HG03342 (cell line): ENCODE results near the gene GPD1.
A peak's percentile ranks its signal among the peaks of the same experiment; 100 is the strongest.

Source experiments
- ATAC-seq: cut with Tn5 transposase; IDR thresholded peaks from one replicate; pipeline ENCODE4 v1.9.1; 2021; ENCODE audit warnings: mild to moderate bottlenecking, moderate library complexity; ENCODE audit not compliant: unreplicated experiment

Gene GPD1

DNA sequence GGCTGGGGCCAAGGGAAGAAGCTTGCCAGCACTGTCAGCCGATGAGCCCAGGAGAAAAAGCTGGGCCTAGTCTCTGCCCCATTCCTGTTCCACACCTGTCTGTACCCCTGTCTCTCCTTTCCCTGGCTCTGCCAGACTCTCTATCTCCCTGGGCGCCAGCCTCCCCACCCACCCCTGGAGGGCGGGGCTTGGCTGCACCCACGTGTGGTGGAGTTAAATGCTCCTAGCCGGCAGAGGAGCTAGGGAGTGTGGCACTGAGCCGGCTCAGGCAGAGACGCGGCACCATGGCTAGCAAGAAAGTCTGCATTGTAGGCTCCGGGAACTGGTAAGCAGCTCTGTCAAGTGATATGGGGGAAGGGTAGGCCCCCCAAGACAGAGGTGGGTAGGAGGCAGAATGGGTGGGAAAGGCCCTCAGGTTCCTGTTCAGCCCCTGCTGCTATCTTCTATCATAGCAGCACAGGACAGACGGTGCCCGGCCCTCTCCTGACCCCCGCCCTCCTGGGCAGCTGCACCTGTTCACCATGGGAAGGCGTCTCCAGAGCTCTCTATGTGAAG lies at the start of gene GPD1:
GPD1 (plus strand) TSS at position 242 of the 555 bp plus-strand sequence; CDS start at position 285, 43 bp downstream.
- no peak for ATAC-seq

DNA sequence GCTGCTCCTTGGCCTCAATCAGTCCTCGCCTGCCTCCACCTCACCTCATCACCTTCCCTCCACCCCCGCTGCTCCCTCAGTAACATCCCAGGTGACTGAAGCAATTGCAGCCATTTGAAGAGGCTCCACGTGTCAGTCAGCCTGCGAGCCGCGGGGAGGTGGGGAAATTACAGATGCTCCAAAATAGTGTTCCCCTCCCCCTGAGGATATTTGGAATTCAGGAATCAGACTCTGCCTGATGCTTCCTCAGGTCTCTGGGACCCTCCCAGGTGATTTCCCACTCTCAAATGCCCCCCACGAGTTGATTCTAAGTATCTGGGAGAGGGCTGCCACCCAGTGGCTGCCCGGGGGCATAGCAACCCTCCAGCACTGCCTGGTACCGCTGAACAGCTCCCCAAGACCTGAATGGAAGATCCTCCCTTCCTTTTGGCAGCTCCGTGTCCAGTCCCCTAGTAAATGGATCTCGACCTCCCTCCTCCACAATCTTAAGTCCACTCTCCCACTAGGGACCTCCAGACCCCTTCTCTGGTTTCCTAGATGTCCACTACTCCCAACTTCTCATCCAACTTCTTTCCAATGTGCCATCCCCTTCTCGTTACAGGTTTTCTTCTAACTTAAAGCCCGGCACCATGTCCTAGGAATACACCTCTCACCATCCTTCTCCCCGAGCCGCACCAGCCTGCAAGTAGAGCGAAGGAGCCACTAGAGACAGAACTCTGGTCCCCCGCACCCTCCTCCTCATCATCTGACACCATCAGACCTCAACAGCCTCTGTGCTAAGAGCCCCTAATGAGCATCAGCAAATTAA lies 47.8 kb upstream of the GPD1 start:
- peak; percentile 54 for ATAC-seq

DNA sequence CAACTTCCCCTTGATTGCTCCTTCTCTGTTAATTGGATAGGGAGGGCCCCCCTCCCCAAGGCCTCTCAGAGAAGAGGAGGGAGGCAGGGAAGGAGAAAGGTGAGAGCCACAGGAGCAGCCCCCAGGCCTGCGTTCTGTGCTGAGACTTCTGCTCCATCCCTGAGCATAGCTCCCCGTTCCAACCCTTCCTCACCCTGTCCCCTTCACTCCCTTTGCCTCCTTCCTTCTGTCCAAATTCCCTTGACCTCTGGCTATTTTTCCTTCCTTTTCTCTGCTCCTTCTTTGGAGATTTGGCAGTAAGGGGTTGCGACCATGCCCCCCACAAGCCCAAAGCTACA lies 47.2 kb upstream of the GPD1 start:
- ATAC-seq: no peak

DNA sequence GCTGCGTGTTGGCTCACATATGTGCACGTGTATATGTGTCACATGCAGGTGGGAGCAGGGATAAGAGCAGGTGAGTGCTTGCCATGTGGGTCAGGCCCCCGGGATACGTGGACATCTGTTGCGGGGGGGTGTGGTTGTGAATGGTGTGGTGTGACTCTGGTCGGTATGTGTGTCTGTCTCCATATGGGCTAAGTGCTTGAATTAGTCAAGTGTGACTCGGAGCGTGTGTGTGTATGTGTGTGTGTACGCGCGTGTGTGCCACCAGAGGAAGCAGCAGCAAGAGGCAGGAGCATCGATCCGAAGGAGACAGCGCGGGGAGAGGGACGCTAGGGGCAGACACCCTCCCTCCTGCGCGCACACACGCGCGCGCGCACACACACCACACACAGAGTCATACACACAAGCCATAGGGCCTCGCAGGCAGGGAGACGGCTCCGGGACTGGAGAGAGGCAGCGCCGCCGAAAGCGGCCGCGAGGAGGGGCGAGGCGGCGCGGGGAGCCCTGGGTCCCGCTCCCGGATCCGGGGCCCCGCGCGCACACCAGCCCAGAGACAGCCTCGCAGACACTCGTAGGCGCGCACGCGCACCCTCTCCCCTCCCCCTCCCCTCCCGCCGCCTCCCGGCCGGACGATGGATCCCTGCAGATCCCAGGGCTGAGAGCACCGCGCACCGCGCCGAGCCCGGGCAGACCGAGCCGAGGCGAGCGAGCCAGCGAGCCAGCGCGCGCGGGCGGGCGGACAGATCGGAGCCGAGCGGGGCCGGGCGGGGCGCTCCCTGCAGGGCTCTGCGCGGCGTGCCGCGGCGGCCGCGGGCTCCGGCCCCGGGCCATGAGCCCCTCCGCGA lies 46.6 kb upstream of the GPD1 start, which contains the start of gene ASIC1:
ASIC1 (plus strand) TSS at position 597 of the 842 bp plus-strand sequence. CDS start 1,171 bp downstream, outside the sequence.
- no peak for ATAC-seq

DNA sequence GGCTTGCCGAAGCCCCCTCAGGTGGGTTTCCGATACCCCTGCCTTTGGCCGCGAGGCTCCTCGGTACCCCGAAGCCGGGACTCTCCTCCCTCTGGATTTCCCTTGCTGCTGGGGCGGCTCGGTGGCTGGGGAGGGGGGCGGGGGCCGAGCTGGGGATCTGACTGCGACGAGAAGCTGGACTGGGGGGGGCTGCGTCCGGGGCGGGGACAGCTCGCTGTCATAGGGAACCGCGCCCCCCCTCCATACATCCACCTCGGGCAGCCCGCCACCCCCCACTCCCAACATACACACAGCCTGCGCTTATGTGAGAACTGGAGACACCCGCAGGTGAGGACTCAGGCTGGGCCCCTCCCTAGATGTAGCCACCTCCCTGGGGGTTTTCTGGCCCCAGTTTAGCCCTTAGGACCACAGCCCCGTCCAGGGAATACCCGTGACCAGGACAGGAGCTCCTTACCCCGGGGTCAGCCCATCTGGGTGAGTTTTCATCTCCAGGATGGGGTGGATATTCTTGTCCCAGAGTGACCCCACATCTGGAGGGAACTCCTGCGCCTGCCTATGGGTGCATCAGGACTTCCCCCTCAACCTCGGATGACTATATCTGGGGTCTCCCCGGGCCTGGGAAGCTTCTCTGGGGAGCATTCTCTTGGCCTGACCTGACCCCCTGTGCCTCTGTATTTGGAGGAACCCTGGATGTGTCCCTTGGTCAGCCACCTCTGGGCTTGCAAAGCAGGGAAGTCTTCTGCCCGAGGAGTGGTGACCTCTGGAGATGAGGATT lies 45.7 kb upstream of the GPD1 start:
- ATAC-seq: no peak

DNA sequence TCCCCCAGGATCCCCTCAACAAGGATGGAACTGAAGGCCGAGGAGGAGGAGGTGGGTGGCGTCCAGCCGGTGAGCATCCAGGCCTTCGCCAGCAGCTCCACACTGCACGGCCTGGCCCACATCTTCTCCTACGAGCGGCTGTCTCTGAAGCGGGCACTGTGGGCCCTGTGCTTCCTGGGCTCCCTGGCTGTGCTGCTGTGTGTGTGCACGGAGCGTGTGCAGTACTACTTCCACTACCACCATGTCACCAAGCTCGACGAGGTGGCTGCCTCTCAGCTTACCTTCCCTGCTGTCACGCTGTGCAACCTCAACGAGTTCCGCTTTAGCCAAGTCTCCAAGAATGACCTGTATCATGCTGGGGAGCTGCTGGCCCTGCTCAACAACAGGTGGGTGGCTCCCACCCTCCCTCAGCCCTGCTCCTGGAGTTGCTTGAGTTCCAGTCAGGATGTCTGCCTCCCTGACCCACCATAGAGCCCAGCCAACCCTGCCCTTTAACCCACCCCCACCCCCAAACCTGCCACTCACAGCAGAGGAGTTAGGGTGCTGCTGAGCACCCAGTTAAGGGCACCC lies 45.0 kb upstream of the GPD1 start:
- ATAC-seq: no peak

DNA sequence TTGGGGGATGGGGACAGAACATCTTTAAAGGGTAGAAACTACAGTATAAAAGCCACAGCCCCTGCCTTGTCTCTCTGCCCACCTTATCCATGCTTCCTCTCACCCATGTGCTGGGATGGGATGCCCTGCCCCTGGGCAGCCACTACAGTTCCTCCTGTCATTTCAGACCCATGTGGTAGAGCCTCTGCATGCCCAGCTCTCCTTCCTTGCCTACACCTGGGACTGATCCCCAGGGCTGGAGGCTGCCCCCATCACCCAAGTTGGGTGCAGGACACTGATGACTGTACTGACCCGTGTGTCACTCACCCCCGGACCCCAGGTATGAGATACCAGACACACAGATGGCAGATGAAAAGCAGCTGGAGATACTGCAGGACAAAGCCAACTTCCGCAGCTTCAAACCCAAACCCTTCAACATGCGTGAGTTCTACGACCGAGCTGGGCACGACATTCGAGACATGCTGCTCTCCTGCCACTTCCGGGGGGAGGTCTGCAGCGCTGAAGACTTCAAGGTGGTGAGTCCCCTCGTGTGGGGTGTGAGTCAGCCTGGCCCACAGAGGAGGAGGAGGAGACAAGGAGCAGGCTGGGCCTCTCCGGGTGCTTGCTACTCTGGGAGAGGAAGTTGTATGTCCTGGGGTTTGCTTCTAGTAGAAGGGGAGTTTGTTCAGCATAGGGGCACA lies 44.2 kb upstream of the GPD1 start:
- ATAC-seq: no peak

DNA sequence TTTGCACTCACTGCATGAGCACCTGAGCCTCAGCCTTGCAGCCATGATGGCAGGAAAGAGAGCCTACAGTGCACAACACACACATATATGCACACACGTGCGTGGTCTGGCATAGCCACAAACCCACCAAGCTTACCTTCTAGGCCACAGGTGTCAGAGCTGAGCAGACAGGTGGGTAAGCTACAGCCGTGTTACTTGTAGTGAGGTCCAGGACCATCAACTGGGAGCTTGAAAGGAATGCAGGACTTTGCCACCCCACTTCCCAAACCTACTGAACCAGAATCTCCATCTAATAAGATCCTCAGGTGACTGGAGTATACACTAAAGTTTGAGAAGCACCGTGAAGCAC lies 43.7 kb upstream of the GPD1 start:
- ATAC-seq: no peak

DNA sequence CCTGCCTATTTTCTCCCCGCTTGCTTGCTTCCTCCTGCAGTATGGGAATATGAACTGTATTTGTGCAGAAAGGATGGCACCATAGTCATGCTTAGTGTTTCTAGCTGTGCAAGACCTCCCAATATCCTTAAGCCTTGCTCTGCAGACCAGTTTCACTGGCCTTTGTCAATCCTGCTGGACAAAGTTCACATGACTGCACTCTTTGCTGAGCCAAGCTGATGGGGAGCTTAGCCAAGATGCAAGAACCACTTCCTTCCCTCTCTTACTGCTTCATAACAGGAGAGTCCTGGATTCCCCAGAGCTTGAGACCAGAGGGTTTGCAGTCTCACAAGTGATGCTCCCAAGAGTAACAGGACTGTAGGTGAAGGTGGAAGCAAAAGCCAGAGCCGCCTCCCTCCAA lies 42.6 kb upstream of the GPD1 start:
- no peak for ATAC-seq

DNA sequence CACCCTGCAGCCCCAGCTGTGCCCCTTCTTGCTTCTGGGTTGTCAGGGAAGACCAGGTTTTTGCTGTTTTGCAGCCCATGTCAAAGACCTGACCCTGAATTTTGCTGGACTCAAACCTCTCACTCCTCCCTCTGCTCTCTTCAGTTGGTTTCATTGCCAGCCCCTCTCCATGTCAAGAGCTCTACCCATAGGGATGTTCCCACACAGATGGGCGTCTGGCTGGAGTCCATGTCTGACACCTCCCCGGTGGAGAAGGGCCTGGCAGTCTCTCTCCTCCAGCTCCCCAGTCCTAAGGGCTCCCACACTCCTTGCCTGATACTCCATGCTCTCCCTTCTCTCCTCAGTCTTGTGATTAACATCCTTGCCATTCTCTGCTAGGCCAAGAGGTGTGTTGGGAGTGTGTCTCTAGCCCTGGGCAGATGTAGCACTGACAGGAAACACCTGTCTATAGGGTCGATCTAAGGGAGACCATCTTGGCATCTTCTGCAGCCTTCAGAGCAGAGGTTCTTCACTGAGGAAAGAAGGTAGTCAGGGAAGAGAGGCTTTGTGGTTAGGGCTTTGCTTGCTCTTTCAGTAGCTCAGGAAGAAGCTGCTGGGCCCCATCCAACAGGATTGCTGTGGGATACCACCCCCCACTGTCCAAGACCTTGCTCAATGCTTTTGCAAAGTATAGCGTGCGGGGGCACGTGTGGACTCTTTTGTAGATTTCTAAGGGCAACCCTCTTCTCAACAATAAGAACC lies 41.7 kb upstream of the GPD1 start:
- no peak for ATAC-seq

DNA sequence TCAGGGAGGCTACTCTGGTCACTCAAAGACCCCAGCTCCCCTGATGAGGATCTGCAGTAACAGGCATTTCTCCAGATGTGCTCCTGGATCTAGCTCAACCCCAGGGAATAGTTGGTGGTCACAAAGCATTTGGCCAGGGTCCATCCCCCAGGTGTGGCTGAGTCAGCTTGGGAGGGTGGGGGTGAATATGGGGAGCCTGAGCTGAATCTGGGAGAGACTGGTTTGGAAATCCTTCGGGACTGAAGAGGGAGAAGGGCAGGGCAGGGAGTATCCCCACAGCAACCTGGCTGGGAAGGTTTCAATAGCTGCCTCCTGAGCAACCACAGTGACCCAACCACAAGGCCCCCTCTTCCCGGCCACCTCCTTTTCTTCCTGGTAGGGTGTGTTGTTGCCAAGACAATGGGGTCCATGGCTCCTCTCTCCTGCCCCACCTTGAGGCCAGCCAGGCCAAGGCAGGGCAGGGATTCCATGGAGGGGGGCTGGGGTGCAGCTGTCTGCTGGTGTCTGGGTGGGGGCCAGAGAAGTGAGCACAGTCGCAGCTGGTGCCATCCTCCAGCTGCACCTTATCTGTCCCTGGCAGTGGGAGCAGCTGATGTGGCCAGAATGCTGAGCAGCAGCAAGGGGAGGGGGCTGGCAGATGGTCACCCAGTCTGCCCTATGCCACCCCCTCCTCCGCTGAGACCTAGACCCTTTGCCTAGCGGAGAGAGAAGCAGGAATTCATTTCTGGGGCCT lies 40.9 kb upstream of the GPD1 start:
- no peak for ATAC-seq

DNA sequence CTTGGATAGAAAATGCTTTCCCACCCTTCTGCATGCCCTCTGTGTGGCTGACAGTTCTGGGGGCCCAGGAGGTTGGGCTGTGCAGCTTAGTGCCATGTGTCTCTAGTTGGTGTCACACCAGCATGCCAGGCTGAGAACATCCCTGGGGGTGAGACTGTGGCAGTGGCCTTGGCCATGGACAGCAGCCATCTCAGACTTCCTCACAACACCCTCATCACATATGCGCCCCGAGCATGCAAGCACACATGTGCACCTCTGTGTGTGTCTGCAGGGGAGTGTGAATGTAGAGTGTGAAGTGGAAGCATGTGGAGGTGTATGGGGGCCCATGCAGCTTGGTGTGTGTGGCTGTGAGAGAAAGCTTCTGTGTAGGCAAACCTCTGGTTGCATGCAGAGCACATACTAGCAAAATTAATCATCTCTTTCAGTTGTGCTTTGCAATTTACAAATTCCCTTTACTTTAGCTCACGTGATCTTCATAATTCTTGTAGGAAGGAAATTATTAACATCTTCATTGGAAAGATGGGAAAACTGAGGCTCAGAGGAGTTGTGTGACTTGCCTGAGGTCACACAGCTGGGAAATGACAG lies 38.0 kb upstream of the GPD1 start:
- no peak for ATAC-seq

DNA sequence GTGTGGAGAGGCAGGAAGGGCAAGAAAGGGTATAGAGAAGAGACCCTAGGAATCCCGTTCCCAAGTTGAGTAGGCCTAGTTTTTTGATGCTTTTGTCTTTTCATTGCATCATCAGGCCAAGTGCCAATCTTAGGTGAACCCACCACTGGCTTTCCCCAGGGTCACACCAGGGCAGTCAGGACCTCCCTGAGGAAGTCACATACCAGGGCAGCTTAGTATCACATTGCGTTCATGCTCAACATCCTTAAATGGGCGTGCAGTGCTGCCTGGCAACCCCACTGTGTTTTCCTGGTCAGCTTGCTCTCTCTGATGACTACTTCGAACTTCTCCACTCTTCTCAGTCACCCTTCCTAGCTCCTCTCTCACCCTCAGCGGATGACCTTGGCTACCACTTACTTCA lies 37.4 kb upstream of the GPD1 start:
- no peak for ATAC-seq

DNA sequence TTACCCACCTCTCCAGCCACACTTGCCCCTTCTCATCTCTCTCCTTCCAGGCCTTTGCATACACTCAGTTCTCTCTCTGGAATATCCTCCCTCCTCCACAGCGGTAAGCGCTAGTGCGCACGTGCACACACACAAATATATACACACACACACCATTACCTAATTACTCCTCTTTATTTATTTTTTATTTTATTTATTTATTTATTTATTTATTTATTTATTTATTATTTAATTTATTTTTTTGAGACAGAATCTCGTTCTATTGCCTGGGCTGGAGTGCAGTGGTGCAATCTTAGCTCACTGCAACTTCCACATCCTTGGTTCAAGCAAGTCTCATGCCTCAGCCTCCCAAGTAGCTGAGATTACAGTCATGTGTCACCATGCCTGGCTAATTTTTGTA lies 34.7 kb upstream of the GPD1 start:
- ATAC-seq: no peak

DNA sequence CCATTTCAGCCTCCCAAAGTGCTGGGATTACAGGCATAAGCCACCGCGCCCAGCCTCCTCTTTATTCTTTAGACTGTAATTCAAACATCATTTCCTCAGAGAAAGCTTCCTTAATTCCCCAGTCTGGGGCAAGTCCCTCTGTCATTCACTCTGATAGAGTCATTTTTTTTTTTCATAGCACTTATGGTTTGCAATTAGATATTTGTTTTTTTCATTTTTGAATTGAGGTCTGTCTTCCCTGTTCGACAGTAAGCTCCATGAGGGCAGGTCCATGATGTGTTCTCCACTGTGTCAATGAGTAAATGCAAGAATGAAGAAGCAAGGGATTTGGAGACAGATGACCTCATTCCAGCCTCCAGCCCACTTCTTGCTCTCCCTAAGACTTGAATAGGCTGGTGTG lies 34.3 kb upstream of the GPD1 start:
- ATAC-seq: no peak

DNA sequence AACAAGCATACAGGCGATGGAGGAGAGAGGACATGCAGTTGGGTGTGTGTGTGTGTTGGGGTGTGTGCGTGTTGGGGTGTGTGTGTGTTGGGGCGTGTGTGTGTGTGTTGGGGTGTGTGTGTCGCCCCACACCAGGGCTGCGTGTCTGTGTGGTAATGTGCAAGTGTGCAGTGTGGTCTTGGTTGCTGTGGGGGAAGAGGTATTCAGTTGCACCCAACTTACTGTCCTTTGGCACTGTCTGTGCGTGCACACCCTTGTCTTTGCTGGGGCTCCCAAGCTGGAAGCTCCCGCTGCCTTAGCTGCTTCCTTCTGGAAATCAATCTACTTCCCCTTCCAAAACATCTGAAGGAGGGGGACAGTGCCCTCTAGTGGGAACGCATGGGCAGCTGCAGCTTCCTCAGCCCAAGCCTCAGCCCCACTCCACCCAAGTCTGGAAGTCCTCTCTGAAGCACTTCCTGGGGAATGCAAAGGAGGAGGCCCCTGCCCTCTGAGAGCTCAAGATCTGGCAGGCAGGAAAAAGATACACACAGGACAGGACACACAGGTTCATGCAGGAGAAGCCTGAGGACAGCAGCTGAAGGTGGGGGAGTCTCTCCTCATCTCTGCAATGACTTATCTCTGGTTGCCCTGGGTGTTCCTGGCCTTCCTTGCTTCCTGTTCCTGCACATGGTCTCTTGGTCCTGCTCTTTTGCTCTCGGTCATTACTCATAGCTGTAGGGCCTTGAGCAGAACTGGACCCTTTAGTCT lies 33.3 kb upstream of the GPD1 start:
- no peak for ATAC-seq

DNA sequence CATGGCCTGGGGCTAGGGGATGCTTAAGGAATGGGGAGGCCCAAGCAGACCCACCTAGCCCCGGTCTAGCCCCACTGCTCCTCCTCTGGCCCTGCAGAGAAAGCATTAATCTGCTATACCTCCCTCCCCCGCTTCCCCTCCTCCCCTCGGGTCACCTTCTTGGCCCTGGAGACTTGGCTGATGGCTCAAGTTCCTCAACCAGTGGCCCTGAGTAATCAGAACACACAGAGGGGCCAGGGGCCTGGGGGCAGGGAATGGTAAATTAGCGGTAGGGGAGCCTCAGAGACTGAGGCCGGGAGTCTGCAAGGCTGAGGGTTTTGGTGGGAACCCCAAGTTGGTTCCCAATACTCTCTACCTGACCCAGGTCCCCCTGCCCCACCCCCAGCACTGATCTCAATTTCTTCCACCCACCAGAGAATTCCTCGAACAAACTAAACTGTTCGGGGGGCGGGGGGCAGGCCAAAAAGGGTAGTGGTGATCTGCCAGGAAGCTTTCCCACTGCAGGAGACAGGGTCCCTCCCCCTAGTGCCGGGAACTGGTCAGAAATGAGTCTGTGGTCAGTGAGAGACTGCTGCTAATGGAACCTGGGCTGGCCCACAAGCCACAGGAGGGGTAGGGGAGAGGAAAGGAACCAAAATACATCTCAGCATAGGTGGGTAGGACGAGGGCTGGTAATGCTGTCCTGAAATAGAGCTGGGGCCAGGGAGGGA lies 31.5 kb upstream of the GPD1 start:
- ATAC-seq: no peak
